ENCODE results near the gene C17orf67.

Gene C17orf67

GRCh38 chr17:56773124-56773523, 60.6 kb downstream of the C17orf67 start:
- TF ChIP-seq CTCF (IDR thresholded peaks at IDR 0.05; ENCODE audit: insufficient read depth, low read length, poor library complexity, severe bottlenecking) = no peak
- Histone ChIP-seq H3K4me3 (replicated peaks; ENCODE audit: low read depth, low read length) (no peak overlapping the region), H3K36me3 (ENCODE audit: control insufficient read depth, insufficient read depth, low read length) (no peaks in the 10 kb centered on the region), H3K27me3 (replicated peaks; ENCODE audit: control insufficient read depth, insufficient read depth, low read length) (no peaks in the 10 kb centered on the region; the same call in 1 of the 2 replicates)
- no peak for DNase-seq (ENCODE audit: extremely low read depth, insufficient read length)

GRCh38 chr17:56772442-56772841, 61.3 kb downstream of the C17orf67 start:
- no peaks in the 10 kb centered on the region; the same call in 1 of the 2 replicates for H3K27me3 ChIP-seq (replicated peaks; ENCODE audit: control insufficient read depth, insufficient read depth, low read length)

GRCh38 chr17:56771975-56772374, 61.7 kb downstream of the C17orf67 start:
- DNase-seq (ENCODE audit: extremely low read depth, insufficient read length) = no peak
- Histone ChIP-seq H3K36me3 (ENCODE audit: control insufficient read depth, insufficient read depth, low read length) (no peaks in the 10 kb centered on the region), H3K4me3 (replicated peaks; ENCODE audit: low read depth, low read length) (no peak overlapping the region), H3K27me3 (replicated peaks; ENCODE audit: control insufficient read depth, insufficient read depth, low read length) (no peaks in the 10 kb centered on the region; the same call in 1 of the 2 replicates)
- no peak for TF ChIP-seq CTCF (IDR thresholded peaks at IDR 0.05; ENCODE audit: insufficient read depth, low read length, poor library complexity, severe bottlenecking)

More at GRCh38 chr17:56772442-56772841, 61.3 kb downstream of the C17orf67 start:
- no peak for TF ChIP-seq CTCF (IDR thresholded peaks at IDR 0.05; ENCODE audit: insufficient read depth, low read length, poor library complexity, severe bottlenecking)
- Histone ChIP-seq H3K4me3 (replicated peaks; ENCODE audit: low read depth, low read length) (no peak overlapping the region), H3K36me3 (ENCODE audit: control insufficient read depth, insufficient read depth, low read length) (no peaks in the 10 kb centered on the region)
- DNase-seq (ENCODE audit: extremely low read depth, insufficient read length) = no peak

GRCh38 chr17:56771563-56771962, 62.2 kb downstream of the C17orf67 start:
- no peak for DNase-seq (ENCODE audit: extremely low read depth, insufficient read length)
- H3K36me3 ChIP-seq (ENCODE audit: control insufficient read depth, insufficient read depth, low read length) = no peaks in the 10 kb centered on the region
- TF ChIP-seq CTCF (IDR thresholded peaks at IDR 0.05; ENCODE audit: insufficient read depth, low read length, poor library complexity, severe bottlenecking) = no peak
- H3K4me3 ChIP-seq (replicated peaks; ENCODE audit: low read depth, low read length) = no peak overlapping the region
- H3K27me3 ChIP-seq (replicated peaks; ENCODE audit: control insufficient read depth, insufficient read depth, low read length) = no peaks in the 10 kb centered on the region; the same call in 1 of the 2 replicates

GRCh38 chr17:56770427-56770826, 63.3 kb downstream of the C17orf67 start:
- H3K4me3 ChIP-seq (replicated peaks; ENCODE audit: low read depth, low read length) = no peak overlapping the region
- no peaks in the 10 kb centered on the region; the same call in 1 of the 2 replicates for H3K27me3 ChIP-seq (replicated peaks; ENCODE audit: control insufficient read depth, insufficient read depth, low read length)
- DNase-seq (ENCODE audit: extremely low read depth, insufficient read length) = no peak
- H3K36me3 ChIP-seq (ENCODE audit: control insufficient read depth, insufficient read depth, low read length) = no peaks in the 10 kb centered on the region
- no peak for TF ChIP-seq CTCF (IDR thresholded peaks at IDR 0.05; ENCODE audit: insufficient read depth, low read length, poor library complexity, severe bottlenecking)

GRCh38 chr17:56765449-56765848, 68.3 kb downstream of the C17orf67 start:
- no peak for DNase-seq (ENCODE audit: extremely low read depth, insufficient read length)
- no peaks in the 10 kb centered on the region for H3K27me3 ChIP-seq (replicated peaks; ENCODE audit: control insufficient read depth, insufficient read depth, low read length)
- H3K4me3 ChIP-seq (replicated peaks; ENCODE audit: low read depth, low read length) = no peak overlapping the region
- no peak for TF ChIP-seq CTCF (IDR thresholded peaks at IDR 0.05; ENCODE audit: insufficient read depth, low read length, poor library complexity, severe bottlenecking)
- no peaks in the 10 kb centered on the region for H3K36me3 ChIP-seq (ENCODE audit: control insufficient read depth, insufficient read depth, low read length)

Measured in GM06990 (cell line).